Adipocyte (in vitro differentiated cells): ENCODE measurements around the gene PPFIA2.
A peak's percentile ranks its signal among the peaks of the same experiment; 100 is the strongest.

Experiments
- DNase-seq: peaks from one replicate; pipeline ENCODE4 v3.0.0-alpha.2; 2015; ENCODE audit warnings: low read depth
- H3K27me3 ChIP-seq: replicated peaks from 2 replicates; pipeline ENCODE4 v1.7.0; 2013; ENCODE audit warnings: mild to moderate bottlenecking, low read length, moderate library complexity; ENCODE audit not compliant: control insufficient read depth, insufficient read depth
- H3K36me3 ChIP-seq: 2 replicates; pipeline ENCODE4 v1.7.0; 2013; ENCODE audit warnings: low read length, mild to moderate bottlenecking, moderate library complexity; ENCODE audit not compliant: control insufficient read depth, insufficient read depth, severe bottlenecking
- H3K4me1 ChIP-seq: 2 replicates; pipeline ENCODE4 v1.7.0; 2013; ENCODE audit warnings: mild to moderate bottlenecking, low read length, moderate library complexity; ENCODE audit not compliant: control insufficient read depth, insufficient read depth
- H3K4me3 ChIP-seq: 2 replicates; pipeline ENCODE4 v1.7.0; 2013; ENCODE audit warnings: mild to moderate bottlenecking, low read length, moderate library complexity
- H3K9ac ChIP-seq: 2 replicates; pipeline ENCODE4 v1.7.0; 2013; ENCODE audit warnings: mild to moderate bottlenecking, low read length, moderate library complexity
- H3K9me3 ChIP-seq: 2 replicates; pipeline ENCODE4 v1.7.0; 2013; ENCODE audit warnings: mild to moderate bottlenecking, low read length, moderate library complexity; ENCODE audit not compliant: control insufficient read depth

PPFIA2 gene

DNA sequence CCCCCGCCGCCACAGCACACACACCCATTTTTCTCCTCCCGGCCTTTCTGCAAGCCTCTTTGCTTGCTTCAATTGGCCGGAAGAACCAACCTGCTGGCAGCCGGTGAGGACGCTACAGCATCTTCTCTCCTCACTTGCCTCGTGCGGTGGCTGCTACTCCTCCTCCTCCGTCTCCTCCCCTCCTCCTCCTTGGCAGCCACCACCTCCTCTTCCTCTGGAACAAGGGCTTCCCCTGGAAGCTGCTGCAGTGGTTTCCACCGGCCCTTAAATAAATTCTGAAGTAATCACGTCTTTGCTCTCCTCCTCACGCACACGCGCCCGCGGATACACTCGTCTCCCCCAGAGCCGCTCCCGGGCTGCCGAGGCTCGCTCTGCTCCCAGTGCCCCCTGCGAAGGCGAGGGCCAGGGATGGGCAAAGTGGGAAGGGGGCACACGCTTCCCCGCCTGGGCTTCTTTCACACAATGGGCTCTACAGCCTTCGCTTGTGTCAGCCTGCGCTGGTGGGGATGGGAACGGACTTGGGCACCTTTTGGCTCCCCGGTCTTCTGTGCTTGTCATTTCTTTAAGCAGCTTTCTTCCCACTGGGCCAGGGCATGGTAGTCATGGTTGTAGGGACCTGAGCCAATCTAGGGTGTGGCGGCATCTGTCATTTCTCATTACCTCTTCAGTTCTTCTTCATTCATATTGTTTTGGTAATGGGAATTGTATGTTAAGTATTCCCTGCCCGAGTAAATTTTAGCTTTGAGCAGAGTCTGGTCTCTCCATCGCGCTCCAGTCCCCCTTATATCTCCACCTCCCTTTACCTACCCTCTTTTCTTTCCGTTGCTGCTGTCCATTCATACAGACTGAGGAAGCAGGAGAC, at the start of gene PPFIA2:
Gene PPFIA2, minus strand, starts transcription at position 161 of the 862 bp plus-strand sequence.
- Histone ChIP-seq H3K27me3 (peaks cover 8% of the 10 kb centered on the region), H3K4me1 (no peaks in the 10 kb centered on the region), H3K9ac (peak within 1 kb of the TSS; percentile 67), H3K4me3 (peak within 1 kb of the TSS; percentile 89), H3K9me3 (no peaks in the 10 kb centered on the region), H3K36me3 (no peaks in the 10 kb centered on the region)
- peak; percentile 50 for DNase-seq

DNA sequence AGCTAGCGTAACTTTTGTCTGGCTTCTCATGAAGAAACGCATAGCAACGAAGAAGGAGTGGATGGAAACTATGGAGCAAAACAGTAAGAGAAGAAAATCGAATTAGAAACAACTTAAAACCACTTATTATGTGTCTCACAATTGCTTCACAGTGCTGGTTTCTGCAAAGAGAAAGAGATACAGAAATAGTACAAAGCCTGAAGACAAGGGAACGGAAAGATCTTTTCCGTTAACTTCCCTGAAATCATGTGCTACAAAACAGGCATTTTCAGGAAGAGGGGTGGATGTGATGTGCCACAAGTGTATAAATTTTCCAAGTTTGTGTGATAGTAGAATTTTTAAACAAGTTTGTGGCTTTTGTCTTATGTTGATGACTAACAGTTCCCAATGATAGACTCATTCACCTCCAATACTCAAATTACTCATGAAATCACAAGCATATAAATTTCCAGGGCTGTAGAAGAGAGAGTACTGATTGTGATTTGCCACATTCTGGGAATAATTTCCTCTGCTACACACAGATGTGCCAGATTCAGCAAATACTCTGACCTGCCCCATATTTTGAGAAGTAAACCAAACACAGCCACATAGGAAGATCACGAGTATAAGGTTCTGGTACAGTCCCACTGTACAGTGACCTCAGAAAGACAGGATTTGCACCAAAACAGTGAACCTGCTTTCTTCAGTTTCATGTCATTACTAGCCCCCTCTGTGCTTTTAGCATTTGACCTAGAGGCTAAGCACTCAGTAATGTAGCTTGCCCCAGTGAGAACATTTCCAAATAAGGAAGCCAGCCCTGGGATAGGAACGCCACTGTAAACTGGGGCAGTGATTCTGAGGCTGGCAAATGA, 41.4 kb upstream of the PPFIA2 start:
- H3K4me3 ChIP-seq: peak overlapping the region; percentile 43
- peaks cover 18% of the 10 kb centered on the region for H3K4me1 ChIP-seq
- H3K9ac ChIP-seq: peak overlapping the region; percentile 68
- DNase-seq: peak; percentile 28
- H3K36me3 ChIP-seq: no peaks in the 10 kb centered on the region
- H3K27me3 ChIP-seq: peaks cover 4% of the 10 kb centered on the region
- H3K9me3 ChIP-seq: peaks cover 6% of the 10 kb centered on the region

DNA sequence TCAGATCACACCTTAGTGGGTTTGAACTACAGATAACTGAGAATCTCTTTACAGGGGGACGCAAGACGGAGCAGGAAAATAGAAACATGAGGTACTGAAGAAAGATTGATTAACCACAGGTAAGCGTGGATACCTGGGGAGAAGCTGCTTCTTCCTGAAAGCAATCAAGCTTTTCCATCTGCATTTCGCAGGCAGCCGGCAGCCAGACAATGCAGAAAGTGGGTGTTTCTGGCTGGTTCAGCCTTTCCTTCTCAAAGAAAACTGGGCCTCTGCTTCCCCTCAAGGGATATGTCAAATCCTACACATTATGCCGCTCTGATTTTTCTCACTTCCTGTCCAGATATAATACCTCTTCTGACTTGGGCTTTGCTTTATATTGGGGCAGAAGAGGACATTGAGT, 39.1 kb upstream of the PPFIA2 start:
- Histone ChIP-seq H3K9ac (no peak overlapping the region), H3K4me3 (no peak overlapping the region), H3K9me3 (no peaks in the 10 kb centered on the region), H3K4me1 (peaks cover 18% of the 10 kb centered on the region), H3K27me3 (peaks cover 4% of the 10 kb centered on the region), H3K36me3 (no peaks in the 10 kb centered on the region)
- no peak for DNase-seq

DNA sequence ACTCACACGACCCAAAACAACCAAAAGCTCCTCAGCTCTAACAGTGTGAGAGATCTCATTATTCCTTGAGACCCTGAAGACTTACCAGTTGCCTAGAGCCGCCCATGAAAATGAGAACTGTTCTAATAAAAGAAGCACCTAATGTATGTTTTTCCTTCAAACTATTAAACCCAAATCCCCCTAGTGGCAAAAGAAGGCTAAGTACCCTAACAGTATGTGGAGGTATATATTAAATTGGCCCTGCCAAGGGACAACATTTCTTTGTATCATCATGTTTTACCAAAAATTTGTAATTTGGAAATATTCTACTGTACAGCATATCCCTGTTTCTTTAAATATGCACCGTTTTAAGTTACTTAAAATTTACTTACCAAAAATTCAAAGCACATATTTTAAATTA, 38.0 kb upstream of the PPFIA2 start:
- peaks cover 18% of the 10 kb centered on the region for H3K4me1 ChIP-seq
- H3K27me3 ChIP-seq: peaks cover 4% of the 10 kb centered on the region
- H3K36me3 ChIP-seq: no peaks in the 10 kb centered on the region
- no peak overlapping the region for H3K4me3 ChIP-seq
- peak; percentile 44 for DNase-seq
- no peak overlapping the region for H3K9ac ChIP-seq
- no peaks in the 10 kb centered on the region for H3K9me3 ChIP-seq

DNA sequence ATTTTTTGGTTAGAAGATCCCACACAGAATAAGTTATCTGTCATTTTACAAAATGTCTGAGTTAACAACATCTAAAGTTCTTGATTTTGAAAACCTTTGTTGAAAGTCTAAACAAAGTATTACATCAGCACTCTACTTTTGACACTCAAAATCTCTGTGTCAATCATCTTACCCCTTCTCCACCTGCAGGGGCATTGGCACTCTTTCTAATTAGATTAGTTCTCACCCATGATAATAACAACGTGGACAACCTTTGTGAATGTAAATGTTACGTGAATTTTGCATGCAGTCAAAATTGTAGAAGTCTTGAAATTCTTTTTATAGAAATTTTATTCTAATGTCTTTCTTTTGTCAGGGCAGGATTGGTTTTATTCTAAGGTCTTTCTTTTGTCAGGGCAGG, 33.5 kb upstream of the PPFIA2 start:
- Histone ChIP-seq H3K4me1 (peaks cover 5% of the 10 kb centered on the region), H3K36me3 (no peaks in the 10 kb centered on the region), H3K4me3 (no peak overlapping the region), H3K9ac (no peak overlapping the region), H3K27me3 (peaks cover 3% of the 10 kb centered on the region), H3K9me3 (no peaks in the 10 kb centered on the region)
- DNase-seq: no peak

DNA sequence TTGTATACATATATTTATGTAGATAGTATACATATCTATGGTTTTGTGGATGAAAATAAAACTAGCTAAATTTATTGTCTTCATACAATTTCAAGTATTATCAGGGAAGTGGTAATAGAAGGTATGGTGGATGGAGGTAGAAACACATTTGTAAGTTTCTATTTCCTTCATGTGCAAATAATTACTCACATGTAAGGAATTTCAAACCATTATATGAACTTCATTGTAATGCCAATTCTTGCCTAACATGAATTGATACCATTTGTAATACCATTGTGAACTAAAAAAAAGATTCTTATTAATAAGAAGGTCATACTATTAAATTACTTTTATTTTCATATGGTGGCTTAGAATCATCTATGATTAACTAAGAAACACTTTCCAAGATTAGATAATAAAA, 20.1 kb upstream of the PPFIA2 start:
- H3K4me1 ChIP-seq: no peaks in the 10 kb centered on the region
- H3K4me3 ChIP-seq: no peak overlapping the region
- no peak for DNase-seq
- no peaks in the 10 kb centered on the region for H3K9me3 ChIP-seq
- no peaks in the 10 kb centered on the region for H3K27me3 ChIP-seq
- no peak overlapping the region for H3K9ac ChIP-seq
- H3K36me3 ChIP-seq: no peaks in the 10 kb centered on the region

DNA sequence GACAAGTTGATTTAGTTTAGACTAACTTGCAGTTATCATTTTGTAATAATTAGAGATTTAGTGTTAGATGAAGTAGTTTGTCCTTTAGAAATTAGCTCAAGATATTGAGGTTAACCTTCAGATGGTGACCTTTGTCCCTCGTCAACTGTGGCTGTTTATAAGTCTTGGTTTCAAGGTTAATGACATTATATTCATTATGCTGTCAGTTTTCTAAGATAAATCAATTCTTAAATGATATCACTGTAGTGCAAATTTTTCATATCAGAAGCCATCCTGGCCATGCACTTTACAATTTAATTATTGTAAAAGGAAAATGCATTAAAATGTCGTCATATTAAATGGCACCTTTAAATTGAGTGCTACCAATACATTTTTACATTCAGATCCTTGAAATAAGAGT, 19.6 kb upstream of the PPFIA2 start:
- no peak overlapping the region for H3K4me3 ChIP-seq
- H3K9ac ChIP-seq: no peak overlapping the region
- no peaks in the 10 kb centered on the region for H3K36me3 ChIP-seq
- no peaks in the 10 kb centered on the region for H3K27me3 ChIP-seq
- no peaks in the 10 kb centered on the region for H3K9me3 ChIP-seq
- no peak for DNase-seq
- no peaks in the 10 kb centered on the region for H3K4me1 ChIP-seq

DNA sequence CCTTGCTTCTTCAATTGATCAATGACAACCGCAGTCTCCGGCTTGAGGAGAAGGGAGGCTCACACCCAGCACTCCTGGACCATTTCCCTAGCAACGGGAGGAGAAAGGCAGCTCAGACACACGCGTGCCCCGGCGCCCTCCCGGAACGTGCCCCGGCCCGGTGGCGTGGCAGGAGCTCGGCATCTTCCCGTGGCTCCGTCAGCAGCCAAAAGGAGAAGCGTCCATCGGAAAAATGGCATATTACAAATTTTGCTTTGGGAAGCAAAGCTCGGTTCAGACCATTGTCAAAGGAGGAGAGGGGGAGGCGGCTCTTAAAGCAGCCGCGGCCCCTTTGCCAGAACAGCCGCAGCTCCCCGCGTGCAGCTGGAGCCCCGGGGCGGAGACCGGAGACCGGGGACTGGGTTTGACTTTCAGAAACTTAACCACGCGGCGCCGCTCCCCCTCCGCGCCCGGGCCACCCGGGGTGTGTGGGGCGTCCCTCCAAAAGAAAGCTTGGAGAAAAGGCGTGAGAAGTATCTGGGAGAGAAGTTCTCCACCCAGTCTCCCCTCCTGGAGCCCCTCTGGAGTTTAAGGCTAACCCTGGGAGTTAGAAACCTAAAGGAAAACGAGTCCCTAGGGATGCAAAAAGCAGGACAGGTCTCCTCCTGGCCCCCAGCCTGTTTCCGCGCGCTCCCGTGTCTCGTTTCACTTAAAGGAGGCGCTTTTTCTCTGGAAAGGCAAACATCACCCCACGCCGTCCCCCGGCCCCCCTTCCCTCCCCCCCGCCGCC, 545 bp downstream of the PPFIA2 start:
- Histone ChIP-seq H3K27me3 (peaks cover 8% of the 10 kb centered on the region), H3K9ac (peak overlapping the region; percentile 67), H3K9me3 (no peaks in the 10 kb centered on the region), H3K4me1 (no peaks in the 10 kb centered on the region), H3K4me3 (peak overlapping the region; percentile 89), H3K36me3 (no peaks in the 10 kb centered on the region)
- peak; percentile 58 for DNase-seq

DNA sequence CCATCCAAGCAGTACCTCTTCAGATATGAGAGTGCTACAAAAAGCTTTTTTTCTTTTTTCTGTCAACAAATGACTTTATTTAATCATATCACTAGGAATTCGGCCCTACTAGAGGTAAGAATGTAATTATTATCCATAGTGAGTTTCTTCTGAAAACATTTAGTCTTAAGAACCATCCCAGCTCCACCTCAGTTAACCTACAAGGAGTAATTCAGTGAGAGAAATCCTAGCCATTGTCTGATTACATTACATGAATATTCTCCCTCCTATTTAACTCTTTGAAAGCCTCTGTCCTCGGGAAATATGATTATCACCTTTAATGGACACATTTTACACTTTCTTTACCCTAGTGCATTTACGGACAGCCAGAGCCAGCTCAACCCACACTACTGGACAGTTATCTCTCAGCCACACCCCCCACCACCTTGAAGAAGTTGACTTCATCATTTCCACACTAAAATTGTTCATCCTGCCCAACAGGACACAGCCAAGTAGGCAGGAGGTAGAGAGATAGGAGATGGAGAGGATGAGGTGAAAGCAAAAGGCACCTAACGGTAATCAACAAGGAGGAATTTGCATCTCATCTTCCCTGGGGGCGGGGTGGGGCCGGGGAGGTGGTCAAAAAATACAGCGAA, 1.3 kb downstream of the PPFIA2 start:
- H3K4me3 ChIP-seq: peak overlapping the region; percentile 89
- H3K9me3 ChIP-seq: no peaks in the 10 kb centered on the region
- H3K36me3 ChIP-seq: no peaks in the 10 kb centered on the region
- no peak for DNase-seq
- H3K27me3 ChIP-seq: peaks cover 8% of the 10 kb centered on the region
- peak overlapping the region; percentile 67 for H3K9ac ChIP-seq
- H3K4me1 ChIP-seq: no peaks in the 10 kb centered on the region

DNA sequence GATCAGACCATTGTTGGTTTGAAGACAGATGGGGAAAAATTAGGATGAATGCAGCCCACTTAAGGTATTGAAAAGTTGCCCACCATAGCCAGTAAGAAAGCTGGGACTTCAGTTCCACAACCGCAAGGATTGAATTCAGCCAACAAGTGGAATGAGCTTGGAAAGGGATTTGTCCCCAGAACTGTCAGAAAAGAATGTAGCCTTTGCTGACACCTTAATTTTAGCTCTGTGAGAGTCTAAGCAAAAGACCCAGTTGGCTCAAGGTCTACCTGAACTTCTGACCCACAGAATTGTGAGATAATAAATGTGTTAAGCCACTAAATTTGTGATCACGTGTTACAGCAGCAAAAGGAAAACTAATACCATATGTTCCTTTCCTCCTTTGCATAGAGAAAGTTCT, 29.4 kb downstream of the PPFIA2 start:
- Histone ChIP-seq H3K36me3 (no peaks in the 10 kb centered on the region), H3K4me1 (no peaks in the 10 kb centered on the region), H3K4me3 (no peak overlapping the region), H3K9ac (no peak overlapping the region), H3K9me3 (no peaks in the 10 kb centered on the region), H3K27me3 (no peaks in the 10 kb centered on the region)
- DNase-seq: no peak
